Esophagus squamous epithelium (tissue), 5 donors: ENCODE measurements around the gene ISL2. TPM values are rescaled to one million over a fixed set of nuclear protein-coding genes. Genes with fewer than 3 reads are reported as not detected.

Experiments used
- DNase-seq: peaks from one replicate; lab custom pipeline; 2025; lab: John Stamatoyannopoulos, UW
- H3K27ac ChIP-seq, 4 donors: fragments of 200-600 bp; sonication (generic); one replicate each; pipeline ENCODE4 v1.5.1; 2016 to 2019; ENCODE audit warnings: mild to moderate bottlenecking in 1 of 4
- H3K27me3 ChIP-seq, 4 donors: fragments of 200-600 bp; sonication (generic); 1 replicate in 3 of 4; 2 replicates in 1 of 4; pipeline versions ENCODE4 v1.5.1 to v1.6.0; 2017 to 2021; ENCODE audit warnings: antibody characterized with exemption in 1 of 4
- H3K36me3 ChIP-seq, 3 donors: fragments of 200-600 bp; sonication (generic); one replicate each; pipeline ENCODE4 v1.5.1; 2016 to 2019
- H3K4me1 ChIP-seq, 3 donors: fragments of 200-600 bp; sonication (generic); one replicate each; pipeline ENCODE4 v1.5.1; 2017 to 2019
- H3K4me3 ChIP-seq, 4 donors: fragments of 200-600 bp; sonication (generic); 1 replicate in 3 of 4; 2 replicates in 1 of 4; pipeline ENCODE4 v1.5.1; 2016 to 2019; ENCODE audit warnings: mild to moderate bottlenecking in 2 of 4, moderate library complexity in 1 of 4
- H3K9me3 ChIP-seq, 3 donors: fragments of 200-600 bp; sonication (generic); one replicate each; pipeline ENCODE4 v1.5.1; 2016 to 2019
- CTCF ChIP-seq, 6 experiments: fragments of 450-650 bp in 4 of 6; fragments of 200-600 bp in 2 of 6; sonication (generic) in 2 of 6; IDR thresholded peaks; one replicate each; pipeline ENCODE4 v1.5.1; 2016 to 2019; ENCODE audit warnings: antibody characterized with exemption in 6 of 6, mild to moderate bottlenecking in 4 of 6, moderate library complexity in 4 of 6
- POLR2A ChIP-seq, 4 donors: fragments of 450-650 bp; IDR thresholded peaks; one replicate each; pipeline ENCODE4 v1.6.1; 2017; ENCODE audit warnings: antibody characterized with exemption in 4 of 4, mild to moderate bottlenecking in 4 of 4, moderate library complexity in 3 of 4
- WGBS, 2 donors: methylation state at CpG; one replicate each; pipeline ENCODE4 v1.1.5; 2018; 5-methylcytosine and 5-hydroxymethylcytosine counted together
- intact Hi-C: fragments of 100-400 bp; cut with DNase I; formaldehyde crosslinking; loops from one replicate; pipeline ENCODE4 v1.15.0; 2022
- total RNA-seq, 4 donors: library from RNA; depleted of rRNA; stranded (reverse); fragments of >200 nt; gene quantifications; one replicate each; pipeline ENCODE4 v1.1.0, GENCODE V29; 2016
- donor health status: DM: yes; HTN: yes; CAD: no.

The ISL2 gene
- total RNA-seq, 4 donors from 2014 or later = 0.22 to 0.95 (median 0.70) TPM; not detected in 1

GRCh38 chr15:76382987-76383728 lies 46.6 kb downstream of the ISL2 start:
- intact Hi-C loops = no loop called here
- no peaks in the 10 kb centered on the region for H3K9me3 ChIP-seq
- no peaks in the 10 kb centered on the region for H3K4me1 ChIP-seq
- H3K4me3 ChIP-seq = no peak overlapping the region
- no peak for DNase-seq
- H3K27me3 ChIP-seq = no peaks in the 10 kb centered on the region
- WGBS, 2 donors = 88 to 94% methylated on average over 2 of the region's 2 CpGs
- TF ChIP-seq POLR2A (IDR thresholded peaks at IDR 0.05) = no peak
- no peak for TF ChIP-seq CTCF (IDR thresholded peaks at IDR 0.05)
- H3K36me3 ChIP-seq = peaks cover 0 to 20% (median 0%) of the 10 kb centered on the region in 3 donors
- H3K27ac ChIP-seq = no peak overlapping the region

GRCh38 chr15:76384409-76384808 lies 47.8 kb downstream of the ISL2 start:
- Histone ChIP-seq H3K27ac (no peak overlapping the region), H3K4me1 (no peaks in the 10 kb centered on the region), H3K36me3 (peaks cover 0 to 24% (median 0%) of the 10 kb centered on the region in 3 donors), H3K4me3 (no peak overlapping the region), H3K9me3 (no peaks in the 10 kb centered on the region), H3K27me3 (no peaks in the 10 kb centered on the region)
- intact Hi-C loops = no loop called here
- DNase-seq = no peak
- TF ChIP-seq CTCF (IDR thresholded peaks at IDR 0.05) (no peak), POLR2A (IDR thresholded peaks at IDR 0.05) (no peak)
- 86 to 93% methylated on average over 2 of the region's 2 CpGs for WGBS, 2 donors

- no peak overlapping the region for H3K27ac ChIP-seq
- H3K27me3 ChIP-seq = no peaks in the 10 kb centered on the region
- H3K4me3 ChIP-seq = no peak overlapping the region
- TF ChIP-seq POLR2A (IDR thresholded peaks at IDR 0.05) (no peak), CTCF (IDR thresholded peaks at IDR 0.05) (no peak)
- H3K4me1 ChIP-seq = no peaks in the 10 kb centered on the region
- peaks cover 0 to 17% (median 0%) of the 10 kb centered on the region in 3 donors for H3K36me3 ChIP-seq
- intact Hi-C loops = no loop called here
- H3K9me3 ChIP-seq = no peaks in the 10 kb centered on the region
- no peak for DNase-seq
- WGBS, 2 donors = 84 to 89% methylated on average over 2 of the region's 2 CpGs
Observed at GRCh38 chr15:76386178-76386577, 49.6 kb downstream of the ISL2 start.

- TF ChIP-seq CTCF (IDR thresholded peaks at IDR 0.05) (no peak), POLR2A (IDR thresholded peaks at IDR 0.05) (no peak)
- intact Hi-C loops = no loop called here
- no peak overlapping the region for H3K4me3 ChIP-seq
- H3K9me3 ChIP-seq = no peaks in the 10 kb centered on the region
- no peaks in the 10 kb centered on the region for H3K4me1 ChIP-seq
- WGBS, 2 donors = 89 to 97% methylated on average over 2 of the region's 2 CpGs
- no peak overlapping the region for H3K27ac ChIP-seq
- H3K27me3 ChIP-seq = no peaks in the 10 kb centered on the region
- no peak for DNase-seq
- peaks cover 0 to 11% (median 0%) of the 10 kb centered on the region in 3 donors for H3K36me3 ChIP-seq
Observed at GRCh38 chr15:76386926-76387325, 50.4 kb downstream of the ISL2 start.

- intact Hi-C loops = no loop called here
- Histone ChIP-seq H3K4me1 (no peaks in the 10 kb centered on the region), H3K36me3 (peaks cover 0 to 11% (median 0%) of the 10 kb centered on the region in 3 donors), H3K4me3 (no peak overlapping the region), H3K27ac (no peak overlapping the region), H3K27me3 (no peaks in the 10 kb centered on the region), H3K9me3 (no peaks in the 10 kb centered on the region)
- no peak for DNase-seq
- TF ChIP-seq CTCF (IDR thresholded peaks at IDR 0.05) (no peak), POLR2A (IDR thresholded peaks at IDR 0.05) (no peak)
Observed at GRCh38 chr15:76390571-76390970, 54.0 kb downstream of the ISL2 start.
